Measurements from ENCODE around the gene LNX1. TPM values are rescaled to one million over a fixed set of nuclear protein-coding genes. Genes with fewer than 3 reads are reported as not detected.

Gene LNX1
- total RNA-seq, 1 donor from 2014 or later, result 4.4 TPM

GRCh38 chr4:53536328-53536727 is 55.0 kb downstream of the LNX1 start:
- Mint-ChIP-seq H3K4me3 (ENCODE audit: unreplicated experiment) (no peak overlapping the region), H3K36me3 (ENCODE audit: low read depth, unreplicated experiment) (no peaks in the 10 kb centered on the region), H3K4me1 (ENCODE audit: low read depth, unreplicated experiment) (peaks cover 34% of the 10 kb centered on the region), H3K27ac (ENCODE audit: unreplicated experiment) (no peak overlapping the region), H3K27me3 (ENCODE audit: low read depth, unreplicated experiment) (no peaks in the 10 kb centered on the region), H3K9me3 (ENCODE audit: unreplicated experiment) (no peaks in the 10 kb centered on the region)
- Histone ChIP-seq H3K9me3 (ENCODE audit: insufficient read depth, low read depth, low read length) (no peaks in the 10 kb centered on the region), H3K9ac (ENCODE audit: low read length) (no peak overlapping the region), H3K4me1 (ENCODE audit: insufficient read depth, low read length) (peaks cover 20% of the 10 kb centered on the region), H3K4me2 (ENCODE audit: low read length) (no peak overlapping the region), H3K27ac (ENCODE audit: low read depth, low read length) (no peak overlapping the region), H3K79me2 (ENCODE audit: insufficient read depth, low read length) (no peaks in the 10 kb centered on the region), H3K36me3 (ENCODE audit: insufficient read depth, low read length) (no peaks in the 10 kb centered on the region), H3K4me3 (ENCODE audit: insufficient read depth, low read depth, low read length) (no peak overlapping the region), H3K27me3 (ENCODE audit: insufficient read depth, low read length) (no peaks in the 10 kb centered on the region), H4K20me1 (ENCODE audit: insufficient read depth, low read length) (no peaks in the 10 kb centered on the region), H2AFZ (ENCODE audit: low read depth, low read length) (no peak overlapping the region)
- no peak for TF ChIP-seq EZH2 (IDR thresholded peaks at IDR 0.05; ENCODE audit: insufficient read depth, low read length)
- TF ChIP-seq CTCF (IDR thresholded peaks at IDR 0.05; ENCODE audit: insufficient read depth, low read depth, low read length), result no peak
- FAIRE-seq (no peak), DNase-seq (ENCODE audit: low read depth) (no peak)

GRCh38 chr4:53535567-53535966 is 55.7 kb downstream of the LNX1 start:
- Histone ChIP-seq H3K27me3 (ENCODE audit: insufficient read depth, low read length) (no peaks in the 10 kb centered on the region), H4K20me1 (ENCODE audit: insufficient read depth, low read length) (no peaks in the 10 kb centered on the region), H3K9ac (ENCODE audit: low read length) (no peak overlapping the region), H3K4me3 (ENCODE audit: insufficient read depth, low read depth, low read length) (no peak overlapping the region), H2AFZ (ENCODE audit: low read depth, low read length) (no peak overlapping the region), H3K36me3 (ENCODE audit: insufficient read depth, low read length) (no peaks in the 10 kb centered on the region), H3K4me1 (ENCODE audit: insufficient read depth, low read length) (peaks cover 12% of the 10 kb centered on the region), H3K79me2 (ENCODE audit: insufficient read depth, low read length) (no peaks in the 10 kb centered on the region), H3K27ac (ENCODE audit: low read depth, low read length) (no peak overlapping the region), H3K4me2 (ENCODE audit: low read length) (no peak overlapping the region), H3K9me3 (ENCODE audit: insufficient read depth, low read depth, low read length) (no peaks in the 10 kb centered on the region)
- H3K36me3 Mint-ChIP-seq (ENCODE audit: low read depth, unreplicated experiment), result no peaks in the 10 kb centered on the region
- H3K4me1 Mint-ChIP-seq (ENCODE audit: low read depth, unreplicated experiment), result peaks cover 33% of the 10 kb centered on the region
- H3K9me3 Mint-ChIP-seq (ENCODE audit: unreplicated experiment), result no peaks in the 10 kb centered on the region
- no peak for FAIRE-seq
- TF ChIP-seq EZH2 (IDR thresholded peaks at IDR 0.05; ENCODE audit: insufficient read depth, low read length), result no peak
- no peak for TF ChIP-seq CTCF (IDR thresholded peaks at IDR 0.05; ENCODE audit: insufficient read depth, low read depth, low read length)
- no peak for DNase-seq (ENCODE audit: low read depth)
- no peaks in the 10 kb centered on the region for H3K27me3 Mint-ChIP-seq (ENCODE audit: low read depth, unreplicated experiment)
- H3K27ac Mint-ChIP-seq (ENCODE audit: unreplicated experiment), result no peak overlapping the region
- no peak overlapping the region for H3K4me3 Mint-ChIP-seq (ENCODE audit: unreplicated experiment)

- H3K4me3 Mint-ChIP-seq (ENCODE audit: unreplicated experiment), result no peak overlapping the region
- no peaks in the 10 kb centered on the region for H4K20me1 ChIP-seq (ENCODE audit: insufficient read depth, low read length)
- peaks cover 35% of the 10 kb centered on the region for H3K4me1 Mint-ChIP-seq (ENCODE audit: low read depth, unreplicated experiment)
- H3K4me1 ChIP-seq (ENCODE audit: insufficient read depth, low read length), result peaks cover 12% of the 10 kb centered on the region
- FAIRE-seq (no peak), DNase-seq (ENCODE audit: low read depth) (no peak)
- no peak overlapping the region for H3K9ac ChIP-seq (ENCODE audit: low read length)
- H3K27me3 ChIP-seq (ENCODE audit: insufficient read depth, low read length), result no peaks in the 10 kb centered on the region
- H3K27ac ChIP-seq (ENCODE audit: low read depth, low read length), result no peak overlapping the region
- H3K9me3 ChIP-seq (ENCODE audit: insufficient read depth, low read depth, low read length), result no peaks in the 10 kb centered on the region
- no peak overlapping the region for H3K4me2 ChIP-seq (ENCODE audit: low read length)
- H2AFZ ChIP-seq (ENCODE audit: low read depth, low read length), result no peak overlapping the region
- no peaks in the 10 kb centered on the region for H3K27me3 Mint-ChIP-seq (ENCODE audit: low read depth, unreplicated experiment)
- no peak overlapping the region for H3K4me3 ChIP-seq (ENCODE audit: insufficient read depth, low read depth, low read length)
- no peaks in the 10 kb centered on the region for H3K79me2 ChIP-seq (ENCODE audit: insufficient read depth, low read length)
- H3K27ac Mint-ChIP-seq (ENCODE audit: unreplicated experiment), result no peak overlapping the region
- H3K9me3 Mint-ChIP-seq (ENCODE audit: unreplicated experiment), result no peaks in the 10 kb centered on the region
- no peaks in the 10 kb centered on the region for H3K36me3 ChIP-seq (ENCODE audit: insufficient read depth, low read length)
- H3K36me3 Mint-ChIP-seq (ENCODE audit: low read depth, unreplicated experiment), result no peaks in the 10 kb centered on the region
- no peak for TF ChIP-seq CTCF (IDR thresholded peaks at IDR 0.05; ENCODE audit: insufficient read depth, low read depth, low read length)
- TF ChIP-seq EZH2 (IDR thresholded peaks at IDR 0.05; ENCODE audit: insufficient read depth, low read length), result no peak
Observed at GRCh38 chr4:53534684-53535083, 56.6 kb downstream of the LNX1 start.
